GM18502 (cell line): Measurements from ENCODE around the gene ATXN7L2.
A peak's percentile ranks its signal among the peaks of the same experiment; 100 is the strongest.

Source experiments
- ATAC-seq: cut with Tn5 transposase; IDR thresholded peaks from one replicate; pipeline ENCODE4 v1.9.1; 2021; ENCODE audit warnings: mild to moderate bottlenecking; ENCODE audit not compliant: unreplicated experiment, poor library complexity

Gene ATXN7L2

DNA sequence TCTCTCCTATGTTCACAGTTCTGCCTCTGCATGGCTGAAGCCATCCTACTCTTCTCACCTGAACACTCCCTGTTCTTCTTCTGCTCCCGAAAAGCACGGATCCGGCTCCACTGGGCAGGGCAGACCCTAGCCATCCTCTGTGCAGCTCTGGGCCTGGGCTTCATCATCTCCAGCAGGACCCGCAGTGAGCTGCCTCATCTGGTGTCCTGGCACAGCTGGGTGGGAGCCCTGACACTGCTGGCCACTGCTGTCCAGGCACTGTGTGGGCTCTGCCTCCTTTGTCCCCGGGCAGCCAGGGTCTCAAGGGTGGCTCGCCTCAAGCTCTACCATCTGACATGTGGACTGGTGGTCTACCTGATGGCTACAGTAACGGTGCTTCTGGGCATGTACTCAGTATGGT is 12.0 kb downstream of the ATXN7L2 start:
- ATAC-seq = no peak

DNA sequence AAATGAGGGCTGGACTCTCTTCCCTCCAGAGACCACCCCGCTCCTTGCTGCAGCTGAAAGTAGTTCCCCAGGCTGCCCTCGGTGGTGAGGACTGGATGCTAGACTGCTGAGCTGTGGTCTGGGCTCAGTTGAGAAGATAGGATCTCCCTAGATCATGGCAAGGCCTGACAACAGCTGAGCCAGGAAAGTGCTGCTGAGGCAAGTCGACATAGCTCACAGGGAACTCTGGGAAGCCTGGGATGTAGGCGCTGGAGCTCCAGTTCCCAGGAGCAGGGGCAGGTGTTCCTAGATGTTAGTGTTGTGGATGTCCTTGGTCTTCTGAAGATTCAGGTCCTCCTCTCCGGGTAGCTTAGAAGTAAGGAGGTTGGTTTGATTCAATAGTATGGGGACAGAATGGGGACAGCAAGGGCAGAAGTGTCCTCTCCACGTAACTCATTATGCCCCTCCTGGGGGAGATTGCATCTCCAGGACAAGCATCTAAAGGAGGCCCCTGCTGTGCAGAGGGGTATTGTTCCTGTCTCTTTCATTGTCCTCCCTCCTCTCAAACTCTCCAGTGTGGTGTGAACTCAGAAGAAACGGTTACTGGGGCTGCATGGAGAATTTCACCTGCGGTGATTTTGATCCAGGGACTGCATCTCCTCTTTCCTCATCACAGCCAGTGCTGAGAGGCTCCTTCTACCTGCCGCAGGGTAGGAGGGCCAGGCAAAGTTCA is 13.9 kb downstream of the ATXN7L2 start:
- no peak for ATAC-seq

- ATAC-seq = no peak
These were observed 14.6 kb downstream of the ATXN7L2 start for GRCh38 chr1:109498161-109498801.

DNA sequence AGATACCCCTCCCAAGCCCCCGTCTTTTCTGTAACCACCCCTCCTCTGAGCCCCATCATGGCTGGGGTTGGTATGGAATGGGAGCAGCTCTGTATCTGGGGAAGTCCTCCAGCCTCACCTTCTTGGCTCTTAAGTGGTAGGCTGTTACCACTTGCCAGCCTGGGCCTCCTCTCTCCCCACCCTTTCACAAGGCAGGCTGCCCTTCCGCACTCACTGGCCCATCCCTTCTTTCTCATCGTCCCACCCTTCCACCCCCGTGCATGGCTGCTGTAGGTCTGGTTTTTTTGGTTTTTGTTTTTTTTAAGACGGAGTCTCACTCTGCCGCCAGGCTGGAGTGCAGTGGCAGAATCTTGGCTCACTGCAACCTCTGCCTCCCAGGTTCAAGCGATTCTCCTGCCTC is 15.4 kb downstream of the ATXN7L2 start:
- ATAC-seq = no peak

DNA sequence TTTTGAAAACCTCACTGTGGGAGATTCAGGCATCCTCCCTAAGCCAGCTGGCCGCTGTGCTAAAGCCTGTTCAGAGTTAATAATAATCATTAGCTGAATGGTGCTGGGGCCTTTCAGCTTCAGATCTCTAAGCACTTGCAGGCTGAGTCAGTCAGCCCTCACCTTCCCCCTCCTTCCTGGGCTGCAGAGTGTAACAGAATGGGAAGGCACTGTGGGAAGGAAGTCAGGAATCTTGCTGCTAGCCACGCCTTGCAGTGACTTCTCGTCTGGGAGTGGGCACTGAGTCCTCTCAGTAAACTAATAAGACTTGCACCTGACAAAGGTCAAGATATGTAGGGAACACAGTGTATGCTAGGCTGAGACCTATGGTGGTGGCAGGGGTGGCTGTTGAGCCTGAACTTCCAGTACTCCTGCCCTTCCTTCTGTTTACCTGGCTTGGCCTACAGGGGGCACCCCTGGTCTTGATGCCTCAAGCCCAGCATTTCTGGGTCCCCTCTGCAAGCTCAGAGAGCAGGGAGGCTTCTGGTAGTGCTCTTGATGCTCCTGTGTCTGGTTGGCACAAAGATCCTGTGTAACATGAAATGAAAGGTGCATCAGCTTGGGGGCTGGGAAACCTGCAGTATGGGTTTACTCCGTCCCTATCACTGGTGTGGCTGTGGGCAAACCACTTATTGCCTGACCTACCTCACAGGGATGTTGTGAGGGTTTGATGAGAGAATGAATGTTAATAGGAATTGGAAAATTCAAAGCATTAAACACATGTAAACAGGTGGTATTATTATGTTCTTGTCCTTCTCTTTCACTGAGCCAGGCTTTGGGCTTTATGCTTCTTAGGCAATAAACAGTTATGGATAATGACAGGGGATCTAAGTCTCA is 16.2 kb downstream of the ATXN7L2 start:
- no peak for ATAC-seq

GRCh38 chr1:109500941-109501381 is 17.3 kb downstream of the ATXN7L2 start:
- no peak for ATAC-seq

DNA sequence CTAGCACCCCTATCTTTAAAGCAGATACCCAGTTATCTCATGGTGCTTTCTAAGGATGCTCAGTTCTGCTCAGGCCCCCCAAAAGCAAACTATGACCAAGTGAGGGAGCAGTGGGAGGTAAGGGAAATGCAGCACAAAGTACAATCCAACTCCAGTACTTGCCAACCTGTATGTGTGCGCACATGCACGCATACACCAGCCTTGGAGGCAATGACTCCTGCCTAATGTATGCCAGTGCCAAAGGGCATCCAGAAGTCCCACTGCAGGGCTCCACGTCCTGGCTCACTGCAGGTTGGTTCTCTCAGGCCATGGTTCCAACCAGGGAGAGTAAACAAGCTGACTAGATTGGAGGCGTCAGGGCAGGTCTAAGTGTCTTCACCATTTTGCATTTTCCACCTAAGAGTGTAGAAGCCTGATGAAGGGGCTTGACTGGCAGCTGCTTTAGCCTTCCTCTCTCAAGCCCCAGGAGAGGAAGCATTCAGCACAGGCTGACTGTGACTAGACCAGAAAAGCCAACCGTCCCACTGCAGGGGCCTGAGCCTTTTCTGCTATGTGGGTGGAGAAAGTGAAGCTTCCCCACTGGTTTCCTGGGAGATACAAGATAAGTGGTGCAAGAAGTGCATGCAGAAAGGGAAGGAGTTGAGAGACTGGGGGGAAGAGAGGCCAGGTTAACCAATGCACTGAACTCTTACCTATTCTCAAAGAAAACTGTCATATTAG is 18.1 kb downstream of the ATXN7L2 start:
- ATAC-seq = no peak

GRCh38 chr1:109502364-109502851 is 18.7 kb downstream of the ATXN7L2 start:
- no peak for ATAC-seq

DNA sequence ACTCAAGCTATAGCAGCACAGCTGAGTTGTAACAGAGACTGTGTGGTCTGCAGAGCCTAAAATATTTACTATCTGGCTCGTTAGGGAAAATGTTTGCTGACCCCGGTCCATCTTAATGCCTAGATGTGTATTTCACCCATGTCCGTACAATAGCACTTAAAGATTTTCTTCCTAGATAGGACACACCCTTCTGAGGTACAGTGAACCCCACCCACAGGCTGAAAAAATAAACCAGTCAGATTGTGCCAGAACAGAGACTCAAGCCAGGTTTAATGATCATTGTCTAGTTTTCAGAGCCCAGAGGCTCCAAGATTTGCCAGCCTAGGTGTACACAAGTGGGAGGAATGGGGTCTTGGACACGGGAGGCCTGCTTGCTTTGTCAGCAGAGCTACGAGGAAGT is 20.2 kb downstream of the ATXN7L2 start:
- no peak for ATAC-seq

DNA sequence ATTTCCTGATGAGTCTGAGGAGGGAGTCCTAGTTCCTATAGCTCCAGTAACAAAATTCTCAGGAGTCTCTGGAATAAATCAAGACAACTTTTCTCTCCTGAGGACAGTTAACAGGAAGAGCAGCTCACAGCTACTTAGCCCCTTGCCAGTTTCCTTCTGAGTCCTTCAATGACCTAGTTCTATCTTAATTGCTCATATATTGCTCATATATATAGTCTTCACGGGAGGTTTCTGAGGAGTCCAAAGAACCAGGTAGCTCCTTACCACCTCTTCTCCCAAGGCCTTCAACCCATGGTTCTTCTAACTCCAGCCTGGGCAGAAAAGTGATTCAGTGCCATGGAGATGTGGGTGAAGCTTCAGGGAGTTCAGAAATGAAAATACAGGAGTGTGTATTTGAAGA is 21.3 kb downstream of the ATXN7L2 start:
- ATAC-seq = no peak

DNA sequence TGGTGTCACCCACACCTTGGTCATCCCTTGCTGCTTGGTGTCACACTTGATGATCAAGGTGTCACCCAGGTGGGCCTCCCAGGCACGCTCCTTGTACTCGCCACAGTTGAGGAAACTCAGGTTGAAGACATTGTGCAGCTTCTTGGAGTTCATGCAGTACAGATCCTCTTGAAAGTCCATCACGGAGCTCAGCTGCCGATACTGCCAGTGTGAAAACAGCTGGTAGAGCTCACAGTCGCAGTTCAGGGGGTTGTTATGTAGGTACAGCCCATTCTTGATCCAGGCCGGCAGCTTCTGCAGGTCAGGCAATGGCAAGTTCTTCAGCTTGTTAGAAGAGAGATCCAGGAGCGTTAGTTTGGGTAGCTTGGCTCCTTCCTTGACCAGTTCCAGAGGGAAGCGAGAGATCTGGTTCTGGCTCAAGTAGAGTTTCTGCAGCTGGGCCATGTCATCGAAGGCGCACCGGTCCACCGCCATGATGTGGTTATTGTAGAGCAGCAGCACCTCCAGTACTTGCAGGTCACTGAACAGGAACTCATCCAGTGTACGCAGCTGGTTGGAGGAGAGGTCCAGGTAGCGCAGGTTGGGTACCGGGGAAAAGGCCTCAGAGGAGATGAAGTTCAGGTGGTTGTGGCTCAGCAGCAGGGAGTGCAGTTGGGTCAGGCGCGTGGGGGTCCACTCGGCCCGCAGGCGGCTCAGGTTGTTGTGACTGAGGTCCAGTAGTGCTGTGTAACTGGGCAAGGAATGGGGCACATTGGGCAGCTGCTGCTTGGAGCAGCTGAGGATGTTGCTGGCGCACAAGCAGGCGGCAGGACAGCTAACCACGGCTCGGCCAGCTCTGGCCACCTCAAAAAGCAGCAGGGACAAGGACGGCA is 24.5 kb downstream of the ATXN7L2 start:
- ATAC-seq = no peak

- ATAC-seq = no peak
These were observed 25.1 kb downstream of the ATXN7L2 start for GRCh38 chr1:109508873-109509175.

- ATAC-seq = peak; percentile 74
These were observed 25.8 kb downstream of the ATXN7L2 start, which contains the start of gene AMIGO1 for GRCh38 chr1:109509176-109510134. AMIGO1 (minus strand) TSS chr1:109509727; CDS start chr1:109508912, 815 bp downstream.

DNA sequence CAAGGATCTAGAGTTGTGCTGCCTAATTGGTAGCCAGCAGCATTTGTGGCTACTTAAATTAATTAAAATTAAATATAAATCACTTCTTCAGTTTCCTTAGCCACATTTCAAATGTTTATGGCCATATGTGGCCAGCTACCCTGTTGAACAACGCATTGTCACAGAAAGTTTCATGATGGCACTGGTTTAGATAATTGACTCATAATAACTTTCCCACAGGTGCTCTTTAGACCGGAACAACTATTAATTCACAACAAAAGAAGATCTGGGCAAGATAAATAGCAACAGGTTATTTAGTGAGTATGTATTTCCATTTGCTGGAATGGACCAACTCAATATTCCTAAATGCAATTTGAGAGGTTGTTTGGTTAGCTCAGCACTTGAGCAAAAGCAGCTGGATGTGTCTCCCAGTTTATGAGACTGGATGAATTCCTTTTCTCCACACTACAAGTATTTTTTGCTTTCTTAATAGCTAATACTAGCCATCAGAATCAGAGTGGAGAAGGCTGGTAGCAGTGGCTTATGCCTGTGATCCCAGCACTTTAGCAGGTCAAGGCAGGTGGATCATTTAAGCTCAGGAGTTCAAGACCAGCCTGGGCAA is 29.5 kb downstream of the ATXN7L2 start:
- ATAC-seq = no peak

DNA sequence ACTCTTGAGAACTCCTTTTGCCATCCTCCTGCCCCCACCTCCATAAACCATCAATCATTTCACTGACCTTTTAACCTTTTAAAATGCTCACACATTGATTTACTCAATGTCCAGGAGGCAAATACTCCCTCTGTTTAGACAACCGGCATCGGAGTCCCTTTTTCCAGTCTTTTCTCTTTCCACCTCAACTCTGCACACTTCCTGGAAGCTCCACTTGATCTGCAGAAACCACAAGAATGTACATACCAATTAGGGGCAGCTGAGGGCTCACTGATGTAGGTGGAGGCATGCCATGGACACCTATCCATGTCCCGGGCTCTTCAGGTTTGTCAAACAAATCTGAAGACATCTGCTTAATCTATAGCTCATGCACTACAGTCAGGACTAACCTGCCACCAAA is 31.1 kb downstream of the ATXN7L2 start:
- no peak for ATAC-seq

GRCh38 chr1:109516872-109517271 is 33.2 kb downstream of the ATXN7L2 start:
- no peak for ATAC-seq

- ATAC-seq = no peak
These were observed 33.6 kb downstream of the ATXN7L2 start for GRCh38 chr1:109517337-109517736.
